Endothelial cell of hepatic sinusoid (primary cell): Measurements from ENCODE around the gene UBE2V1.
"Not testable (repeated sequence)": the region's sequence is repeated elsewhere in the genome, so short reads cannot be mapped to it uniquely, and the experiment has no call there.

ENCODE experiments used
- in situ Hi-C: cut with HindIII; loops from 2 replicates; pipeline ENCODE4 v1.10.0; 2017; ENCODE audit warnings: low sequenced_read_pairs

Gene UBE2V1

DNA sequence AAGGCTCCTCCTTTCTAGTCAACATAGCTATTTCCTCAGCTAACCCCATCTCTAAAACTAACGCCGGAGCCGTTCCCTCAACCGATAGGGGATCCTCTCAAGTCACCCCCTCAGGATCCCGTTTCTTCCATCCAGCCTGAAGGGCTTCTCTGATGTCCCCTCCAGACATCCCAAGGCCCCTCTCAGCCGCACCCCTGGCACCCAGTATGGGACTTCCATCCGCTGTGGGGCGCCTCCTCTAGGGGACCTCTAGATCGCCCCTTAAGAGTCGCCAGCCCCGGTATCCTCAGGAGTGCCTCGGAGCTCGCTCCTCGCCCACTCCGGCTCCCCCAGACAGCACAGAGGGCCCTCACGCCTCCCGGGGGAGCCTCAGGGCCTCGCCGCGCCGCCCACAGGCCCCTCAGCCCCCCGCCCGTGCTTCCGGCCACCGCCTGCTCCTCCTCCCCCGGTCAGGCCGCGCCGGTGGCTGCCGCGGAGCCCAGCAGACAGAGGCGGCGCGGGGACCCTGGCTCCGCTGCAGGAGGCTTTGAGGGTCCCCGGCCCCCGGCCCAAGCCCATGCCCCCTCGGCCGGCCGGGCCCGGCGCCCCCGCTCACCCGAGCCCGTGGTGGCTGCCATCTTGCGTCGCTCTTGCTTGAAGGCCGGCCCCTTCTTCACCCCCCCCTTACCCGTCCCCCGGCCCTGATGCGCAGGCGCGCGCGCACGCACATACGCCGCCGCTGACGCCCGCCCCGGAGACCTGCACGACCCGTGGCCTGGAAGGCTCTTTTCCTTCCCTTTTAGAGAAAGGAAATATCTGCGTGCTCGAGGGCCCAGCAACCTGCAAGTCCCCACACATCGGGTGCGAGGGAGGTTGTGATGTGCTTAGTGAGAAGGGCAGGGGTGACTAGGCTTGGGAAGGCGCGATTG is at the start of gene UBE2V1:
TSS of gene UBE2V1 (minus strand) at position 639 of the 908 bp plus-strand sequence. CDS start at position 617, 22 bp downstream.
- in situ Hi-C loops: no loop called here

- in situ Hi-C loops: not testable (repeated sequence)
Observed at GRCh38 chr20:50161494-50161893, 48.5 kb upstream of the UBE2V1 start.

GRCh38 chr20:50153500-50154377 is 40.8 kb upstream of the UBE2V1 start, which contains the start of gene PEDS1:
PEDS1 (minus strand) TSS chr20:50153723; CDS start chr20:50153637, 86 bp downstream.
- in situ Hi-C loops: loop anchor here (5.0 to 10.0 kb wide), 2 partner anchors 61 to 139 kb away; no protein-coding TSS in a partner anchor

DNA sequence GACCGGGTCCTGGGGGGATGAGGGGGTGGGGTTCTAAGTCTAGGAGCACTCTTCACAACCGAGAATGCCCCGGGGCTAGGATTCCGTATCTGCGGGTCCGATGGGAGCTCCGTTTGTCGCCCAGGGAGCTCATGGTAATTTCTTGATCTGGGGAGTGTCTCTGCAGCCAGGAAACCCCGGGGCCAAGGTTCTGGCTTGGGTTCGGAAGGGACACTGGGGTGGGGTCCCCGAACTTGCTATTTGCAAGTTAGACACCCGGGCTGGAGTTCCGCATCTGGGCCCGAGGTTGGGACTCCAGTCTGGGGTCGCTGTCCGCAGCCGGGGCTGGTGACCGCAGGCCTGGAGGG is 40.2 kb upstream of the UBE2V1 start:
- in situ Hi-C loops: loop anchor here (5.0 to 10.0 kb wide), 2 partner anchors 61 to 138 kb away; no protein-coding TSS in a partner anchor

- in situ Hi-C loops: loop anchor here (5.0 to 10.0 kb wide), 2 partner anchors 60 to 138 kb away; no protein-coding TSS in a partner anchor
Observed at GRCh38 chr20:50152394-50153152, 39.6 kb upstream of the UBE2V1 start.

DNA sequence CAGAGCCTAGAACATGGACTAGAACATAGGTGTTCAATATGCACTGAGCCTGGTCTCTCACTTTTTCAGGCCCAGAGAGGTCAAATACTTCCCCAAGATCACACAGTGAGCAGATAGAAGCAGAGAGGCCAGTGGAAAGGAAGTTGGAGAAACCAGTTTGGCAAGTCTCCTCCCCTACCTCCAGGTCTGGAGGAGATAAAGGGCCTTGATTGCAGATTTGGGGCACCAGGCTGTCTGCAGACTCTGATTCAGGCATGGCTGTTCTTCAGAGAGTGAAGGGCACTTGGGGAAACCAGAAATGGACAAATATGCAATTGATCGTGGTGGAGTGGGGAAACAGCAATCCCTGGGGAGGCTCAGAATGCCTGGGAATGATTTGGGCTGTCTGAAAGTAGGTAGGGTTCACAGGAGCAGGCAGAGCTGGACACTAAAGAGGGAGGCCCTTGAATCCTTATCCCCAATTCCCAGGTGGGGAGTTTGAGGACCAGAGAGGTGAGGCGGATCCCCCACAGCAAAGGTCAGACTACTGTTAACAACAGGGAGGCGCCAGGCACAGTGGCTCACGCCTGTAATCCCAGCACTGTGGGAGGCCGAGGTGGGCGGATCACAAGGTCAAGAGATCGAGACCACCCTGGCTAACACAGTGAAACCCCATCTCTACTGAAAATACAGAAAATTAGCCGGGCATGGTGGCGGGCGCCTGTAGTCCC is 38.2 kb upstream of the UBE2V1 start:
- in situ Hi-C loops: loop anchor here (5.0 to 10.0 kb wide), 2 partner anchors 59 to 136 kb away; no protein-coding TSS in a partner anchor

GRCh38 chr20:50149481-50150254 is 36.7 kb upstream of the UBE2V1 start:
- in situ Hi-C loops: loop anchor here (5.0 to 10.0 kb wide), 2 partner anchors 57 to 135 kb away; no protein-coding TSS in a partner anchor

GRCh38 chr20:50146732-50147662 is 34.0 kb upstream of the UBE2V1 start:
- in situ Hi-C loops: no loop called here

DNA sequence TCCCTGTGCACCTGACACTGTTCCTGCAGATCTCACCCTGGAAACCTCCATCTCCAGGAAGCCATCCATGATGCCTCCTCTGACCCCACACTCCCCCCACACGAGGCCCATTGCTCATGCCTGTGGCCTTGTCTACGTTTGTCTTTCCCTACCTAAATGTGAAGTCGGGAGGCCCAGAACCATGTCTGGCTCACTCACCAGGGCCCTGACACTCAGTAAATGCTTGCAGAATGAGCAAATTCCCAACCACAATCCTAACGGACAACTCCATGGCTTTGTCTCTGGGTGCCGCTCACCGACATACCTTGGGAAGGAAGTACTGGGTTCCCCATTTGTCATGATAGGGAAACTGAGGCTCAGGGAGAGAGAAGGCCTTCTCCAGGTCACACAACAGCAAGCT is 33.3 kb upstream of the UBE2V1 start:
- in situ Hi-C loops: no loop called here

DNA sequence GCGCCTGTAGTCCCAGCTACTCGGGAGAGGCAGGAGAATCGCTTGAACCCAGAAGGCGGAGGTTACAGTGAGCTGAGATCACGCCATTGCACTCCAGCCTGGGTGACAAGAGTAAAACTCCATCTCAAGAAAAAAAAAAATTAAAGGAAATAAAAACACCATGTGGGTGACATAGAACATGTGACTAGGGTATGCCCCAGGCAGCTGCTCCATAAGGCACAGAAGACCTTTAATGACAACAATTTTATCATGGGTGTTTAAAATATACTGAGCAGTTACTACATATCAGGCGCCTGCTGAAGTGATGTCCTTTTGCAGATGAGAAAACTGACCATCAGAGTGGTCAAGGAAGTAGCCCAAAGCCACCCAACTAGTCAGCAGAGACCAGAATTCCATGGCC is 32.6 kb upstream of the UBE2V1 start:
- in situ Hi-C loops: no loop called here

- in situ Hi-C loops: no loop called here
Observed at GRCh38 chr20:50144362-50144761, 31.4 kb upstream of the UBE2V1 start.

- in situ Hi-C loops: no loop called here
Observed at GRCh38 chr20:50142812-50143211, 29.9 kb upstream of the UBE2V1 start.

DNA sequence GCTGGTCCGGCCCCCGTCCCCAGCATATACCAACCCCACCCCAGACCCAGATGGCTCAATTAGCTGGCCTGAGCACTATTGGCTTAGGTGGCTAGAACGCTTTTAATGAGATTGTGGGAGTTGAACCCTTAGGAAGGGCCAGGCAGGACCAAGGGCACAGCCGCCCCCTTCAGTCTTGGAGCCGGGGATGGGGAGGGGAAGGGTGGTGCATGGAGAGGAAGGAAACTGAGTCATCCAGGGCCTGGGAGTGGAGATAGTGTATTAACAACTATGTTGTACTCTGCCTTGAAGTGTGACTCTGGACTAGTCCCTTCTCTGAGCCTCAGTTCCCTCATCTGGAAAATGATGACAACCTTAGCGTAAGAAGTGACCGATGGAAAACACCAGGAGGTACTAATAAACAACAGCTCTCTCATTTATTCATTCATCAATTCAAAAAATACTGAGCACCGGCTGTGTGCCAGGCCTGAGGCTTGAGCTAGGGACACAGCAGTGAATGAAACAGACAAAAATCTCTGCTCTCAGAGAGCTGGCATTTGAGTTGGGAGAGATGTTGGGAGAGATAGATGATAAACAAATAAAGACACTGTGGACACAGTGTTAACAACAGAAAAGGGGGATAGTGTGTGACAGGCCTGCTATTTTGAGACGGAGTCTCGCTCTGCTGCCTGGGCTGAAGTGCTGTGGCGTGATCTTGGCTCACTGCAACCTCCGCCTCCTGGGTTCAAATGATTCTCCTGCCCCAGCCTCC is 29.0 kb upstream of the UBE2V1 start:
- in situ Hi-C loops: no loop called here

DNA sequence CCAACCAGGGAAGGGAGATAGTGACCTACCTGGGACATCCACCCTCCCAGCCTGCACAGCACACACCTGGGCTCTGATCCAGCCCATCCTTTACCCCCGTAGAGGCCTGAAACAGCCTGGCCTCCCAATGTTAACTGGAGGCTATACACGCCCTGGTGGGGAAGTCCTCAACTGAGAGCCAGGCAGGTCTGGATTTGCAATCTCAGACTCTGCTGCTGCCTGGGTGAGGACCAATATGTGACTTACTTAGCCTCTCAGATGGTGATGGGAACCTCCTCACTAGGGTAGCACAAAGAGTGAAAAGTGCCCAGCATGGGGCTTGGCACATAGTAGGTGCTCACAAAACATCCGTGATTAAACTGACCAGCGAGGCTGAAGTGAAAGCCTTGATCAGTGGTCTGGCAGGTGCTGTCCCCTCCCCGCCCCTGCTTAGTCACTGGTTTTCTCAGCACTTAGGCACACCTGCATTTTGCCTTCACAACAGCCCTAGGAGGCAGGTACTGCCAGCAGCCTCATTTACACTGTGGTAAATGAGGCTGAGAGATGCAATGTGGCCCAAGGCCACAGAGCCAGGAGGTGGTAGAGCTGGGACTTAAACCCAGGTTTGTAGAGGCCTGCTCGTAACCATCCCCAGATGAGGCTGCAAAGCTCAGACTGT is 28.2 kb upstream of the UBE2V1 start:
- in situ Hi-C loops: no loop called here

DNA sequence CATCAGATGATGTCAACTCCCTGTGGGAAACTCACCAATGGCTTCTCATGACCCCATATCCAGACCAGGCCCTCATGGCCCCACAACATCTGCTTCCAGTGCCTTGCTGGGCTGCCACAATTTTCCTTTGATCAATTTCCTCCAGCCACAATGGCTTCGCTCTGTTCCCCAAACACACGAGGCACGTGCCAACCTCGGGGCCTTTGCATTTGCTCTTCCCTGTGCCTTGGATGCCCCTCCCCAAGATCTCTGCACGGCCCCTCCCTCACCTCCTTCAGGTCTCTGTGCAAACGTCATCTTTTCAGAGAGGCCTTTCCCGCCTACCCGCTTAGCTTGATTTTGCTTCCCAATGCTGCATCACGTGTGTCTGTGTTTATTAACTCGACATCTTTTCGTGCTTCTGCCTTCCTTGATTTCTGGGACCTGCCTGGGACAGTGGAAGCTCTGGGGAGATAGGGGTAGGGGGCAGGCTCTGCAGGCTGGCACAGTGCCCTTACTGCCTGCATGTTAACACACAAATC is 27.4 kb upstream of the UBE2V1 start:
- in situ Hi-C loops: no loop called here
